Esophagus (tissue), 2 donors: ENCODE results near the gene NTMT2. TPM values are rescaled to one million over a fixed set of nuclear protein-coding genes. Genes with fewer than 3 reads are reported as not detected.

Experiments
- H3K27ac ChIP-seq, 2 donors: one replicate each; pipeline ENCODE4 v1.5.1; 2013; ENCODE audit warnings: low read depth in 2 of 2, mild to moderate bottlenecking in 2 of 2, inconsistent platforms in 1 of 2, low read length in 1 of 2, moderate library complexity in 1 of 2
- H3K27me3 ChIP-seq, 2 donors: one replicate each; pipeline ENCODE4 v1.6.1; 2013; ENCODE audit warnings: low read length in 2 of 2, control low read depth in 1 of 2, mild to moderate bottlenecking in 1 of 2; ENCODE audit not compliant: insufficient read depth in 2 of 2, control insufficient read depth in 1 of 2
- H3K36me3 ChIP-seq, 2 donors: one replicate each; pipeline ENCODE4 v1.6.1; 2013; ENCODE audit warnings: low read length in 1 of 2; ENCODE audit not compliant: control insufficient read depth in 2 of 2, insufficient read depth in 2 of 2
- H3K4me1 ChIP-seq, 2 donors: one replicate each; pipeline ENCODE4 v1.6.1; 2013; ENCODE audit warnings: low read length in 1 of 2; ENCODE audit not compliant: control insufficient read depth in 2 of 2, insufficient read depth in 2 of 2
- H3K4me3 ChIP-seq, 2 donors: one replicate each; pipeline ENCODE4 v1.5.1; 2013; ENCODE audit warnings: low read length in 2 of 2, mild to moderate bottlenecking in 2 of 2, low read depth in 1 of 2, moderate library complexity in 1 of 2
- H3K9me3 ChIP-seq, 2 donors: one replicate each; pipeline ENCODE4 v1.6.1; 2013; ENCODE audit warnings: mild to moderate bottlenecking in 2 of 2, low read depth in 1 of 2, low read length in 1 of 2, moderate library complexity in 1 of 2; ENCODE audit not compliant: control insufficient read depth in 2 of 2, insufficient read depth in 1 of 2
- WGBS, 2 donors: extraction: QIAGEN DNeasy Blood & Tissue Kit; methylation state at CpG; one replicate each; pipeline ENCODE4 v1.1.7; 2013; 5-methylcytosine and 5-hydroxymethylcytosine counted together
- polyA plus RNA-seq, 2 donors: library from polyadenylated mRNA; stranded (reverse); fragments of 200-250 nt; gene quantifications; one replicate each; pipeline ENCODE4 v1.2.3, GENCODE V29; 2013
- donor health status: healthy with polysubstance abuse.
- donor health status: Bipolar disorder and iron deficiency.

Gene NTMT2
- polyA plus RNA-seq, 2 donors: not detected

GRCh38 chr1:170131450-170131849 is 14.3 kb upstream of the NTMT2 start:
- no peaks in the 10 kb centered on the region for H3K36me3 ChIP-seq
- no peak overlapping the region for H3K27ac ChIP-seq
- WGBS, 2 donors: 74 to 76% methylated on average over 6 of the region's 6 CpGs
- H3K9me3 ChIP-seq: no peaks in the 10 kb centered on the region
- no peak overlapping the region for H3K4me3 ChIP-seq
- H3K27me3 ChIP-seq: no peaks in the 10 kb centered on the region
- H3K4me1 ChIP-seq: no peaks in the 10 kb centered on the region

DNA sequence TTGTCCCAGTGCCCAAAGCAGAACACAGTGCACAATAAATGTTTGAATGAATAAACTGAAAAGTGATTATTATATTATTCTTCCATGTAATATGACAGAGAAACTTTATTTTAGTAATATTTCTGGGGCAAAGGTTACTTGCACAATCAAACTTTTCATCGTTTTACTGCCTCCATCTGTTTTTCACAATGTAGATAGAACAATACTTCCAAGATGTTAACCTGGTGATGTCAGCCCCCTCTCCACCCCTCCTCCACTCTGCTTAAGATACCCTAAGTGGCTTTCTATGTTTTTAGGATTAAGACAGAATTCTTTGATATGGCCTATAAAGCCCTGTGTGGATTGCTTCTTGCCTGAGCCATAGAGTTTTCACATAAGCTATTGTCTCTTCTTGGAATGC is 13.8 kb upstream of the NTMT2 start:
- Histone ChIP-seq H3K36me3 (no peaks in the 10 kb centered on the region), H3K4me3 (no peak overlapping the region), H3K4me1 (no peaks in the 10 kb centered on the region), H3K9me3 (no peaks in the 10 kb centered on the region), H3K27me3 (no peaks in the 10 kb centered on the region), H3K27ac (no peak overlapping the region)
- WGBS, 2 donors: 47 to 54% methylated on average over 1 of the region's 1 CpG

DNA sequence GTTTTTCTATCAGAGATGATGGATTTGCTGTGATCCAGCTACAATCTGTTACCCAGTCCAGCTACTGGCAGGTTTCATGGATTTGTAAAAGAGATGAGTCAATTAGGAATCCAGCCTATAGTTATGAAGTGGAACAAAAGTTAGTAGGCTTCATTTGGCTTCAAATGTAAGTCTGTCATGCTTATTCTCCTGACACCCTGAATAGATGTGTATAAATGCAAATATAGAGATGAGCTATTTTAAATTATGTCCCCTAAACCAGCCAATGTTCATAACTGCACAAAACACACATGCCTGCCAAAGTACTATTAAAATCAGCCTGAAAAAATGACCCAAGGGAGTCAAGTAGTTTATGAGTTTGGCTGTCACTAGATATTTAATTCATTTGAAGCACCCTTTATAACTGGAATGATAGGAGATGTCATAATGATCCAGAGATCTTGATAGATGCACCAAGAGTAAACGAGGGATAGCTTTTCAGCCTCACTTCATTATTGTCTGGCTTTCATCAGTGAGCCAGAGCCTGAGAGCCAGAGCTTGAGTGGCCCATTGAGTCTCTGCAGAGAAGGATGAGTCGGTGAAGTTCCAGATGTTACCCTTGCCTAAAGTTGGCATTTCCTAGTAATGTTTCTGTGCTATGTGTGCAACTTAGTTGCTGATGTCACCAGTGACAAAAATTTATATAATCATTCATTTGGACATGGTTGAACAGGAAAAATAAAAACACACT is 11.8 kb upstream of the NTMT2 start:
- Histone ChIP-seq H3K4me1 (no peaks in the 10 kb centered on the region), H3K27me3 (no peaks in the 10 kb centered on the region), H3K36me3 (no peaks in the 10 kb centered on the region), H3K27ac (no peak overlapping the region), H3K4me3 (no peak overlapping the region), H3K9me3 (no peaks in the 10 kb centered on the region)
- WGBS, 2 donors: 58 to 67% methylated on average over 2 of the region's 2 CpGs

DNA sequence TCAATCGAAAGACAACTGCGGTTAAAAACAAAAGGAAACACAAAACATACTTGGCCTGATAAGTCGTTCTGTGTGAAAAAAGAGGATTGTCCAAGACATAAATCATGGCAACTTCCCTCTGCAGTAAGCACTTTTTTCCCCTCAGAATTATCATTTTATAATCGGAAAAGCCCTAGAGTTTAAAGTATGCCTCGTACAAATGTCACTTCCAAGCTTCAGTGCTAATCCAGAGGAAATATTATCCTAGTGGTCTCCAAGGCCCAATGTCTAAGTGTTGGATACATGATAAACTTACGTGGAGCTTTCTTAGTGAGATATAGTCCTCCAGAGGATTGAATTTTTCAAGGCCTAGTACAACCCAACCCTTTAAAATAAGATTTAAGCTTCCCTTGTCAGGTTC is 11.2 kb upstream of the NTMT2 start:
- no peak overlapping the region for H3K27ac ChIP-seq
- H3K36me3 ChIP-seq: no peaks in the 10 kb centered on the region
- H3K4me1 ChIP-seq: no peaks in the 10 kb centered on the region
- H3K27me3 ChIP-seq: no peaks in the 10 kb centered on the region
- 69 to 70% methylated on average over 6 of the region's 6 CpGs for WGBS, 2 donors
- H3K4me3 ChIP-seq: no peak overlapping the region
- H3K9me3 ChIP-seq: no peaks in the 10 kb centered on the region

- H3K4me3 ChIP-seq: no peak overlapping the region
- H3K27me3 ChIP-seq: no peaks in the 10 kb centered on the region
- no peak overlapping the region for H3K27ac ChIP-seq
- 60 to 68% methylated on average over 2 of the region's 2 CpGs for WGBS, 2 donors
- H3K36me3 ChIP-seq: no peaks in the 10 kb centered on the region
- H3K9me3 ChIP-seq: no peaks in the 10 kb centered on the region
- H3K4me1 ChIP-seq: no peaks in the 10 kb centered on the region
These were observed 5.4 kb upstream of the NTMT2 start for GRCh38 chr1:170140371-170140770.

DNA sequence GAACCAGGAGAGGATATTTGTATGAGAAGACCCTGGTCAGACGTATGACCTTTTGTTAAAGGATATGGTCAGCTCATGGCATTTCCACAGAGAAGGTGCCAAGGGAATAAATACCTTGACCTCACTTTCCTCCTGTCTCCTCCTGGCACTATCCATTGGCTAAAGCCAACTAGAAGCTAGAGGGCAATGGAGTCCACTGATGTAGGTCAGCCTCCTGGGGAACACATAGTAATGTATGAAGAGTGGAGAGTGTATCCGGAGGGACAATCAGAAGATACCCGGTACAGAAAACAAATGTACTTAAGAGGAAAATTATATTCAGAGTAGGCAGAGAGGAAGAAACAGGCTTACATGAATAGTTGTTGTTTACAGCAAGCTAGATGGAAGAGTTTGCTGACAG is 698 bp upstream of the NTMT2 start:
- WGBS, 2 donors: 87 to 89% methylated on average over 3 of the region's 3 CpGs
- no peak overlapping the region for H3K27ac ChIP-seq
- H3K36me3 ChIP-seq: no peaks in the 10 kb centered on the region
- H3K9me3 ChIP-seq: no peaks in the 10 kb centered on the region
- no peak overlapping the region for H3K4me3 ChIP-seq
- no peaks in the 10 kb centered on the region for H3K27me3 ChIP-seq
- H3K4me1 ChIP-seq: no peaks in the 10 kb centered on the region

DNA sequence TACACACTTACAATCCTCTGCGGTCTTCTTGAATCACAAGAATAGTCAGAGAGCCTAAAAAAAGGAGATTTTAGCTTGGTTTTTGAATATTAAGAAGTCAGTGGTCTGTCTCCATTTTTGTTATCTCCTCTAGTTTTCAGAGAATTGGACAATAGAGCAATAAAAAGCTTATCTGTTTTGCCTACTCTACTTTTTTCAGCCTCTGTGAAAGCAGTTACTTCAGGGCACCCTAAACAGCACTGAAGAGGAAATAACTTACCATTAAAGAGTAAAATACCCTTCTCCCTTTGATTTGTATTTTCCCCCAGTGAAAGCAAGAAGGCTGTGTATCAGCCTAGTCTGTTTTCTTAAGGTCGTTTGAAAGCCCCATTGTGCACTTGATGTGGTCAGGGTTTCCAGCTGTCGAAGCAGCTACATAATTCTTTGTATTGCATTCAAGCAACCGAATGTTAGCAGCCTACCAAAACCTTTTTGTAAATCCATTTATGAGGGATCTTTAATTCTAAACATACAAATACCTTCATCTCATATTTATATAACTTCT is 1.0 kb downstream of the NTMT2 start:
- no peaks in the 10 kb centered on the region for H3K9me3 ChIP-seq
- H3K4me3 ChIP-seq: no peak overlapping the region
- 35 to 44% methylated on average over 4 of the region's 4 CpGs for WGBS, 2 donors
- no peaks in the 10 kb centered on the region for H3K4me1 ChIP-seq
- no peak overlapping the region for H3K27ac ChIP-seq
- no peaks in the 10 kb centered on the region for H3K36me3 ChIP-seq
- no peaks in the 10 kb centered on the region for H3K27me3 ChIP-seq

GRCh38 chr1:170149241-170149640 is 3.5 kb downstream of the NTMT2 start:
- H3K4me3 ChIP-seq: no peak overlapping the region

GRCh38 chr1:170150016-170150415 is 4.3 kb downstream of the NTMT2 start:
- H3K36me3 ChIP-seq: no peaks in the 10 kb centered on the region
- 41 to 45% methylated on average over 2 of the region's 2 CpGs for WGBS, 2 donors
- no peaks in the 10 kb centered on the region for H3K27me3 ChIP-seq
- H3K27ac ChIP-seq: no peak overlapping the region
- no peaks in the 10 kb centered on the region for H3K9me3 ChIP-seq
- H3K4me3 ChIP-seq: no peak overlapping the region
- H3K4me1 ChIP-seq: no peaks in the 10 kb centered on the region

More at GRCh38 chr1:170149241-170149640, 3.5 kb downstream of the NTMT2 start:
- Histone ChIP-seq H3K27ac (no peak overlapping the region), H3K36me3 (no peaks in the 10 kb centered on the region), H3K4me1 (no peaks in the 10 kb centered on the region), H3K27me3 (no peaks in the 10 kb centered on the region), H3K9me3 (no peaks in the 10 kb centered on the region)
- 51 to 83% methylated on average over 3 of the region's 3 CpGs for WGBS, 2 donors

DNA sequence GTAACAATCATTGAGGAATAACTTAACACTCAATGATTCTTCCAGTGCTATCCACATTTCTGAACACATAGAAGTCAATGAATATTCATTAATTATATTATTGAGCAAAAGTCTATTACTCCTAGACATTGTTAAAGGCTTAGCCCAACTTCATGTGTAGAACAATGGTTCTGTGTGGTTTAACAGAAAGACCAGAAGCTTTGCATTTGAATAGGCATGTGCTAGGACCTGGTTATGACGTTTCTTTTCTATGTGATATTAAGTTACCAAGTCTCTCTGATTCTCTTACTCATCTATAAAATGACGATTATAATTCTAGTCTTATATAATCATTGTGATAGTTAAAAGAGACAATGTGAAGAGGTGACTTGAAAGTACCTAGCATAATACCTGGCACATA is 5.2 kb downstream of the NTMT2 start:
- WGBS, 2 donors: 68 to 73% methylated on average over 2 of the region's 2 CpGs
- Histone ChIP-seq H3K36me3 (no peaks in the 10 kb centered on the region), H3K4me1 (no peaks in the 10 kb centered on the region), H3K27me3 (no peaks in the 10 kb centered on the region), H3K27ac (no peak overlapping the region), H3K9me3 (no peaks in the 10 kb centered on the region), H3K4me3 (no peak overlapping the region)
